ENCODE data around the gene ADK.
"Not testable (repeated sequence)": the region's sequence is repeated elsewhere in the genome, so short reads cannot be mapped to it uniquely, and the experiment has no call there.

The ADK gene

GRCh38 chr10:74575912-74576311 is 424.9 kb downstream of the ADK start:
- no peak overlapping the region for H3K27ac ChIP-seq
- H3K4me3 ChIP-seq = no peak overlapping the region
- TF ChIP-seq CTCF (IDR thresholded peaks at IDR 0.05) = no peak
- DNase-seq (ENCODE audit: low spot score) = no peak

GRCh38 chr10:74576586-74576985 is 425.6 kb downstream of the ADK start:
- H3K4me3 ChIP-seq = no peak overlapping the region
- no peak for DNase-seq (ENCODE audit: low spot score)
- H3K27ac ChIP-seq = no peak overlapping the region
- no peak for TF ChIP-seq CTCF (IDR thresholded peaks at IDR 0.05)

- not testable (repeated sequence) for H3K27ac ChIP-seq; H3K4me3 ChIP-seq; DNase-seq (ENCODE audit: low spot score)
Observed at GRCh38 chr10:74580438-74580837, 429.4 kb downstream of the ADK start.

- TF ChIP-seq CTCF (IDR thresholded peaks at IDR 0.05) = no peak
- H3K27ac ChIP-seq = no peak overlapping the region
- H3K4me3 ChIP-seq = no peak overlapping the region
- DNase-seq (ENCODE audit: low spot score) = no peak
Observed at GRCh38 chr10:74582566-74582965, 431.5 kb downstream of the ADK start.

- peak overlapping the region; percentile 42 to 51 for H3K27ac ChIP-seq
- peak overlapping the region; percentile 54 for H3K4me3 ChIP-seq
- no peak for DNase-seq (ENCODE audit: low spot score)
- no peak for TF ChIP-seq CTCF (IDR thresholded peaks at IDR 0.05)
Observed at GRCh38 chr10:74585231-74586087, 434.4 kb downstream of the ADK start.

GRCh38 chr10:74586088-74586585 is 435.1 kb downstream of the ADK start:
- peak overlapping the region; percentile 54 for H3K4me3 ChIP-seq
- H3K27ac ChIP-seq = peak overlapping the region; percentile 42 to 51
- TF ChIP-seq CTCF (IDR thresholded peaks at IDR 0.05) = no peak
- DNase-seq (ENCODE audit: low spot score) = no peak

- no peak for TF ChIP-seq CTCF (IDR thresholded peaks at IDR 0.05)
- H3K4me3 ChIP-seq = no peak overlapping the region
- no peak overlapping the region for H3K27ac ChIP-seq
- no peak for DNase-seq (ENCODE audit: low spot score)
Observed at GRCh38 chr10:74587109-74587854, 436.3 kb downstream of the ADK start.

Measured in coronary artery (tissue), 2 donors.